Measurements from ENCODE around the gene TAPBP.

- no peak for TF ChIP-seq CTCF (conservative IDR thresholded peaks at IDR 0.05)
- TF ChIP-seq ZFX (IDR thresholded peaks at IDR 0.05): no peak
These were observed 18.1 kb downstream of the TAPBP start for GRCh38 chr6:33295621-33296369.
